Central memory CD4-positive, alpha-beta T cell (primary cell): Measurements from ENCODE around the gene SLC6A9.

Experiments used
- DNase-seq: peaks from one replicate; pipeline ENCODE4 v3.0.0; 2022

The SLC6A9 gene

GRCh38 chr1:43981636-43982035, 49.6 kb downstream of the SLC6A9 start:
- no peak for DNase-seq

- DNase-seq = no peak
These were observed 50.1 kb downstream of the SLC6A9 start for GRCh38 chr1:43981135-43981491.

- no peak for DNase-seq
These were observed 50.8 kb downstream of the SLC6A9 start for GRCh38 chr1:43980255-43981134.

GRCh38 chr1:43979528-43980254, 51.6 kb downstream of the SLC6A9 start:
- no peak for DNase-seq

- DNase-seq = no peak
These were observed 52.1 kb downstream of the SLC6A9 start for GRCh38 chr1:43979261-43979527.

- DNase-seq = no peak
These were observed 52.6 kb downstream of the SLC6A9 start, which contains the start of gene B4GALT2 for GRCh38 chr1:43978551-43979260. TSS of gene B4GALT2 (plus strand) at chr1:43979210. CDS start at chr1:43981161, 1,951 bp downstream.

- DNase-seq = no peak
These were observed 53.1 kb downstream of the SLC6A9 start for GRCh38 chr1:43978264-43978550.

- DNase-seq = no peak
These were observed 53.6 kb downstream of the SLC6A9 start for GRCh38 chr1:43977376-43978263.

- no peak for DNase-seq
These were observed 54.4 kb downstream of the SLC6A9 start for GRCh38 chr1:43976890-43977289.

GRCh38 chr1:43976045-43976444, 55.2 kb downstream of the SLC6A9 start:
- no peak for DNase-seq

GRCh38 chr1:43975249-43975961, 55.9 kb downstream of the SLC6A9 start:
- DNase-seq = peak; percentile 52

- peak; percentile 88 for DNase-seq
These were observed 56.6 kb downstream of the SLC6A9 start, which contains the start of gene ATP6V0B for GRCh38 chr1:43974443-43975248. TSS of gene ATP6V0B (plus strand) at chr1:43974960. CDS start at chr1:43975041, 81 bp downstream.

- no peak for DNase-seq
These were observed 57.2 kb downstream of the SLC6A9 start for GRCh38 chr1:43973981-43974442.

- DNase-seq = no peak
These were observed 59.8 kb downstream of the SLC6A9 start for GRCh38 chr1:43971336-43971980.

- no peak for DNase-seq
These were observed 60.4 kb downstream of the SLC6A9 start for GRCh38 chr1:43970911-43971310.

GRCh38 chr1:43970502-43970901, 60.8 kb downstream of the SLC6A9 start:
- no peak for DNase-seq

GRCh38 chr1:43969746-43970466, 61.4 kb downstream of the SLC6A9 start, which contains the start of gene DPH2:
TSS of gene DPH2 (plus strand) at chr1:43970010. CDS start at chr1:43970176, 166 bp downstream.
- DNase-seq = peak; percentile 88

GRCh38 chr1:43969416-43969745, 61.9 kb downstream of the SLC6A9 start:
- no peak for DNase-seq

GRCh38 chr1:43968348-43968948, 62.8 kb downstream of the SLC6A9 start:
- no peak for DNase-seq
